CD4-positive, alpha-beta memory T cell (primary cell): ENCODE results near the gene SOX6. TPM values are rescaled to one million over a fixed set of nuclear protein-coding genes. Genes with fewer than 3 reads are reported as not detected.

Experiments
- CTCF ChIA-PET: fragments of 350-600 bp; sonication (Branson Sonifier 250); formaldehyde crosslinking; loops from one replicate; lab custom pipeline; 2021; ENCODE audit warnings: inconsistent platforms; ENCODE audit not compliant: partially characterized antibody; lab: Charles Lee
- POLR2A ChIA-PET: fragments of 350-600 bp; sonication (Branson Sonifier 250); formaldehyde crosslinking; loops from one replicate; lab custom pipeline; 2021; ENCODE audit not compliant: partially characterized antibody; lab: Charles Lee
- DNase-seq, 5 donors: peaks; one replicate each; pipeline versions ENCODE4 v3.0.0 to v3.0.0-alpha.2; 2020 to 2022; ENCODE audit warnings: mixed read lengths in 1 of 5
- H3K27ac ChIP-seq: one replicate; pipeline ENCODE4 v1.7.0; 2013; ENCODE audit warnings: low read depth, low read length
- H3K27me3 ChIP-seq: 2 replicates; pipeline ENCODE4 v1.7.0; 2013; ENCODE audit warnings: mild to moderate bottlenecking, low read length, moderate library complexity; ENCODE audit not compliant: insufficient read depth
- H3K36me3 ChIP-seq: 2 replicates; pipeline ENCODE4 v1.7.0; 2013; ENCODE audit warnings: mild to moderate bottlenecking, low read length, moderate library complexity; ENCODE audit not compliant: insufficient read depth
- H3K4me1 ChIP-seq: 2 replicates; pipeline ENCODE4 v1.7.0; 2013; ENCODE audit warnings: mild to moderate bottlenecking, low read length, moderate library complexity; ENCODE audit not compliant: insufficient read depth
- H3K4me3 ChIP-seq, 2 donors: one replicate each; pipeline ENCODE4 v1.7.0; 2013; ENCODE audit warnings: low read length in 2 of 2, mild to moderate bottlenecking in 1 of 2
- H3K9me3 ChIP-seq, 2 donors: one replicate each; pipeline ENCODE4 v1.7.0; 2013; ENCODE audit warnings: low read length in 2 of 2, control low read depth in 1 of 2; ENCODE audit not compliant: control insufficient read depth in 1 of 2
- H3K27ac Mint-ChIP-seq, 7 donors: one replicate each; pipeline ENCODE4 v1.8.0; 2020 to 2021; ENCODE audit warnings: mixed read lengths in 7 of 7, mild to moderate bottlenecking in 6 of 7, inconsistent platforms in 3 of 7, moderate library complexity in 3 of 7
- H3K27me3 Mint-ChIP-seq, 2 donors: one replicate each; pipeline ENCODE4 v1.8.0; 2020 to 2021; ENCODE audit warnings: mixed read lengths in 2 of 2
- H3K36me3 Mint-ChIP-seq, 2 donors: one replicate each; pipeline ENCODE4 v1.8.0; 2020 to 2021; ENCODE audit warnings: mixed read lengths in 2 of 2, inconsistent platforms in 1 of 2, mild to moderate bottlenecking in 1 of 2
- H3K4me1 Mint-ChIP-seq, 4 donors: one replicate each; pipeline ENCODE4 v1.8.0; 2020 to 2021; ENCODE audit warnings: mixed read lengths in 4 of 4, mild to moderate bottlenecking in 1 of 4
- H3K4me3 Mint-ChIP-seq, 8 donors: one replicate each; pipeline ENCODE4 v1.8.0; 2020 to 2021; ENCODE audit warnings: mixed read lengths in 8 of 8, mild to moderate bottlenecking in 7 of 8, moderate library complexity in 6 of 8, inconsistent platforms in 3 of 8
- H3K9me3 Mint-ChIP-seq, 8 donors: one replicate each; pipeline ENCODE4 v1.8.0; 2020 to 2021; ENCODE audit warnings: mixed read lengths in 8 of 8, mild to moderate bottlenecking in 5 of 8, inconsistent platforms in 3 of 8, moderate library complexity in 1 of 8
- intact Hi-C: fragments of 100-400 bp; cut with micrococcal nuclease; formaldehyde crosslinking; loops from one replicate; pipeline ENCODE4 v1.15.1; 2023
- polyA plus RNA-seq, 2 donors: library from polyadenylated mRNA; unstranded; fragments of 300-500 nt; fragmentation: Illumina TruSeq; gene quantifications; one replicate each; pipeline ENCODE4 v1.2.3, GENCODE V29; 2021
- total RNA-seq, 2 experiments: library from RNA; stranded (reverse); gene quantifications; one replicate each; pipeline ENCODE4 v1.2.3, GENCODE V29; 2021

SOX6 gene
- total and polyA plus RNA-seq, 4 experiments from 2014 or later = not detected

GRCh38 chr11:16337421-16338213 is 18.7 kb downstream of the SOX6 start:
- no peak overlapping the region for H3K4me3 ChIP-seq
- H3K27me3 ChIP-seq = no peaks in the 10 kb centered on the region
- Mint-ChIP-seq H3K4me1 (no peaks in the 10 kb centered on the region), H3K9me3 (peaks cover 3 to 7% (median 5%) of the 10 kb centered on the region in 8 donors), H3K27ac (no peak overlapping the region), H3K4me3 (no peak overlapping the region), H3K36me3 (no peaks in the 10 kb centered on the region), H3K27me3 (no peaks in the 10 kb centered on the region)
- ChIA-PET CTCF (no interaction called here), POLR2A (no interaction called here)
- H3K27ac ChIP-seq = no peak overlapping the region
- DNase-seq = no peak
- intact Hi-C loops = no loop called here
- H3K36me3 ChIP-seq = no peaks in the 10 kb centered on the region
- no peaks in the 10 kb centered on the region for H3K4me1 ChIP-seq
- no peaks in the 10 kb centered on the region for H3K9me3 ChIP-seq

- H3K27ac Mint-ChIP-seq = no peak overlapping the region
Observed at GRCh38 chr11:16336721-16337120, 19.6 kb downstream of the SOX6 start.

GRCh38 chr11:16336204-16336603 is 20.1 kb downstream of the SOX6 start:
- CTCF ChIA-PET = no interaction called here
- Mint-ChIP-seq H3K36me3 (no peaks in the 10 kb centered on the region), H3K4me1 (no peaks in the 10 kb centered on the region)

More at GRCh38 chr11:16336721-16337120, 19.6 kb downstream of the SOX6 start:
- POLR2A ChIA-PET = no interaction called here
- H3K27ac ChIP-seq = no peak overlapping the region
- no peaks in the 10 kb centered on the region for H3K27me3 Mint-ChIP-seq
- H3K9me3 ChIP-seq = no peaks in the 10 kb centered on the region
- no peak for DNase-seq
- no peak overlapping the region for H3K4me3 Mint-ChIP-seq
- no peaks in the 10 kb centered on the region for H3K36me3 Mint-ChIP-seq
- H3K27me3 ChIP-seq = no peaks in the 10 kb centered on the region
- H3K4me3 ChIP-seq = no peak overlapping the region
- intact Hi-C loops = no loop called here
- H3K4me1 Mint-ChIP-seq = no peaks in the 10 kb centered on the region
- no peaks in the 10 kb centered on the region for H3K4me1 ChIP-seq
- peaks cover 3 to 7% (median 5%) of the 10 kb centered on the region in 8 donors for H3K9me3 Mint-ChIP-seq
- H3K36me3 ChIP-seq = no peaks in the 10 kb centered on the region
- CTCF ChIA-PET = no interaction called here

GRCh38 chr11:16335236-16335962 is 20.9 kb downstream of the SOX6 start:
- H3K4me3 ChIP-seq = no peak overlapping the region
- no peak overlapping the region for H3K4me3 Mint-ChIP-seq
- H3K9me3 ChIP-seq = no peaks in the 10 kb centered on the region
- ChIA-PET POLR2A (no interaction called here), CTCF (no interaction called here)
- no peak overlapping the region for H3K27ac Mint-ChIP-seq
- H3K27me3 Mint-ChIP-seq = no peaks in the 10 kb centered on the region
- H3K36me3 ChIP-seq = no peaks in the 10 kb centered on the region
- intact Hi-C loops = no loop called here
- no peaks in the 10 kb centered on the region for H3K27me3 ChIP-seq
- peaks cover 3 to 9% (median 7%) of the 10 kb centered on the region in 8 donors for H3K9me3 Mint-ChIP-seq
- DNase-seq = no peak
- H3K27ac ChIP-seq = no peak overlapping the region
- H3K36me3 Mint-ChIP-seq = no peaks in the 10 kb centered on the region
- no peaks in the 10 kb centered on the region for H3K4me1 Mint-ChIP-seq
- no peaks in the 10 kb centered on the region for H3K4me1 ChIP-seq

More at GRCh38 chr11:16336204-16336603, 20.1 kb downstream of the SOX6 start:
- H3K27ac ChIP-seq = no peak overlapping the region
- no peaks in the 10 kb centered on the region for H3K36me3 ChIP-seq
- no peak overlapping the region for H3K4me3 ChIP-seq
- Mint-ChIP-seq H3K27me3 (no peaks in the 10 kb centered on the region), H3K9me3 (peaks cover 3 to 9% (median 6%) of the 10 kb centered on the region in 8 donors), H3K4me3 (no peak overlapping the region), H3K27ac (no peak overlapping the region)
- no peaks in the 10 kb centered on the region for H3K27me3 ChIP-seq
- H3K9me3 ChIP-seq = no peaks in the 10 kb centered on the region
- intact Hi-C loops = no loop called here
- no peak for DNase-seq
- H3K4me1 ChIP-seq = no peaks in the 10 kb centered on the region
- POLR2A ChIA-PET = no interaction called here

GRCh38 chr11:16326679-16327297 is 29.6 kb downstream of the SOX6 start:
- Mint-ChIP-seq H3K27ac (no peak overlapping the region), H3K27me3 (no peaks in the 10 kb centered on the region), H3K9me3 (peaks cover 0 to 11% (median 5%) of the 10 kb centered on the region in 8 donors), H3K4me1 (no peaks in the 10 kb centered on the region), H3K36me3 (no peaks in the 10 kb centered on the region), H3K4me3 (no peak overlapping the region)
- Histone ChIP-seq H3K4me3 (no peak overlapping the region), H3K4me1 (no peaks in the 10 kb centered on the region), H3K9me3 (peaks cover 0 to 3% of the 10 kb centered on the region in 2 donors), H3K27ac (no peak overlapping the region), H3K27me3 (no peaks in the 10 kb centered on the region), H3K36me3 (no peaks in the 10 kb centered on the region)
- no peak for DNase-seq
- ChIA-PET CTCF (no interaction called here), POLR2A (interaction anchor here (0.6 kb wide), 1 partner anchor 84 kb away, joined by 3 read pairs; no protein-coding TSS in a partner anchor)
- intact Hi-C loops = no loop called here

GRCh38 chr11:16322190-16322589 is 34.2 kb downstream of the SOX6 start:
- H3K4me3 Mint-ChIP-seq = no peak overlapping the region
- no peaks in the 10 kb centered on the region for H3K36me3 ChIP-seq
- H3K4me3 ChIP-seq = no peak overlapping the region
- no peaks in the 10 kb centered on the region for H3K4me1 Mint-ChIP-seq
- H3K27ac ChIP-seq = no peak overlapping the region
- H3K27ac Mint-ChIP-seq = no peak overlapping the region
- intact Hi-C loops = no loop called here
- ChIA-PET POLR2A (no interaction called here), CTCF (no interaction called here)
- H3K9me3 Mint-ChIP-seq = peaks cover 0 to 19% (median 2%) of the 10 kb centered on the region in 8 donors
- H3K27me3 ChIP-seq = no peaks in the 10 kb centered on the region
- H3K9me3 ChIP-seq = no peaks in the 10 kb centered on the region
- H3K4me1 ChIP-seq = no peaks in the 10 kb centered on the region
- no peak for DNase-seq
- no peaks in the 10 kb centered on the region for H3K36me3 Mint-ChIP-seq
- H3K27me3 Mint-ChIP-seq = no peaks in the 10 kb centered on the region

GRCh38 chr11:16321148-16321547 is 35.2 kb downstream of the SOX6 start:
- no peak for DNase-seq
- Histone ChIP-seq H3K4me1 (no peaks in the 10 kb centered on the region), H3K9me3 (no peaks in the 10 kb centered on the region), H3K27ac (no peak overlapping the region), H3K36me3 (no peaks in the 10 kb centered on the region), H3K4me3 (no peak overlapping the region), H3K27me3 (no peaks in the 10 kb centered on the region)
- Mint-ChIP-seq H3K36me3 (no peaks in the 10 kb centered on the region), H3K4me3 (no peak overlapping the region), H3K27ac (no peak overlapping the region), H3K27me3 (no peaks in the 10 kb centered on the region), H3K4me1 (no peaks in the 10 kb centered on the region), H3K9me3 (peaks cover 0 to 19% (median 2%) of the 10 kb centered on the region in 8 donors)
- intact Hi-C loops = no loop called here
- ChIA-PET CTCF (no interaction called here), POLR2A (no interaction called here)
